ENCODE data around the gene AKIRIN1. TPM values are rescaled to one million over a fixed set of nuclear protein-coding genes. Genes with fewer than 3 reads are reported as not detected.
"Not testable (repeated sequence)": the region's sequence is repeated elsewhere in the genome, so short reads cannot be mapped to it uniquely, and the experiment has no call there.

AKIRIN1 gene
- total RNA-seq, 2 donors from 2014 or later, result 44.8 to 46.4 TPM

DNA sequence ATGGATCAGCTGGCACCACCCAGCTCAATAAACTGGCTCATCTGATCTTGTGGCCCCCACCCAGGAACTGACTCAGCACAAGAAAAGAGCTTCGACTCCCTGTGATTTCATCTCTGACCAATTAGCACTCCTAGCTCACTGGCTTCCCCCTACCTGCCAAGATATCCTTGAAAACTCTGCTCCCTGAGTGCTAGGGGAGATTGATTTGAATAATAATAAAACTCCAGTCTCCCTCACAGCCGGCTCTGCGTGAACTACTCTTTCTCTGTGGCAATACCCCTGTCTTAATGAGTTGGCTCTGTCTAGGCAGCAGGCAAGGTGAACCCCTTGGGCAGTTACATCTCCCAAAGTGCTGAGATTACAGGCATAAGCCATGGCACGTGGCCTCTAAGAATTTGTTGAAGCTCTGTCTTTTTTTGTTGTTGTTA, 37.6 kb upstream of the AKIRIN1 start:
- DNase-seq (ENCODE audit: low spot score), result no peak
- Histone ChIP-seq H3K36me3 (no peaks in the 10 kb centered on the region), H3K4me3 (no peak overlapping the region), H3K27ac (no peak overlapping the region), H3K9me3 (no peaks in the 10 kb centered on the region), H3K4me1 (no peaks in the 10 kb centered on the region), H3K27me3 (no peaks in the 10 kb centered on the region)
- TF ChIP-seq, protein P1, sequence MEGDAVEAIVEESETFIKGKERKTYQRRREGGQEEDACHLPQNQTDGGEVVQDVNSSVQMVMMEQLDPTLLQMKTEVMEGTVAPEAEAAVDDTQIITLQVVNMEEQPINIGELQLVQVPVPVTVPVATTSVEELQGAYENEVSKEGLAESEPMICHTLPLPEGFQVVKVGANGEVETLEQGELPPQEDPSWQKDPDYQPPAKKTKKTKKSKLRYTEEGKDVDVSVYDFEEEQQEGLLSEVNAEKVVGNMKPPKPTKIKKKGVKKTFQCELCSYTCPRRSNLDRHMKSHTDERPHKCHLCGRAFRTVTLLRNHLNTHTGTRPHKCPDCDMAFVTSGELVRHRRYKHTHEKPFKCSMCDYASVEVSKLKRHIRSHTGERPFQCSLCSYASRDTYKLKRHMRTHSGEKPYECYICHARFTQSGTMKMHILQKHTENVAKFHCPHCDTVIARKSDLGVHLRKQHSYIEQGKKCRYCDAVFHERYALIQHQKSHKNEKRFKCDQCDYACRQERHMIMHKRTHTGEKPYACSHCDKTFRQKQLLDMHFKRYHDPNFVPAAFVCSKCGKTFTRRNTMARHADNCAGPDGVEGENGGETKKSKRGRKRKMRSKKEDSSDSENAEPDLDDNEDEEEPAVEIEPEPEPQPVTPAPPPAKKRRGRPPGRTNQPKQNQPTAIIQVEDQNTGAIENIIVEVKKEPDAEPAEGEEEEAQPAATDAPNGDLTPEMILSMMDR (IDR thresholded peaks at IDR 0.05), result no peak

DNA sequence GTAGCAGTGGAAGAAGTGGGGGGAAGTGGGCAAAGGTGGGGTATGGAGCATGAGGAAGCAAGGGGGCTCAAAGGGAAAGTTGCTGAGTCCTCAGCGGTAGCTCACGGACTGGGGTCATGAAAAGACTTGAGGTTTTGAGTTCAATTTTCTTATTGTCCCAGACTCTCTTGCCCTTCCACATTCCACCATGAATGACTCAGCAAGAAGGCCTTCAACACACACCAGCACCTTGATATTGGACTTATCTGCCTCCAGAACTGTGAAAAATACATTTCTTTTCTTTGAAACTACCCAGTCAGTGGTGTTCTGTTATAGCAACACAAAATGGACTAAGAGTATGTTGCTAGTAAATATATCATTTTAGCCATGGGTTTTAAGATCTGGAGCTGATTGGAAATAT, 32.1 kb upstream of the AKIRIN1 start:
- no peaks in the 10 kb centered on the region for H3K4me1 ChIP-seq
- H3K27ac ChIP-seq, result no peak overlapping the region
- H3K9me3 ChIP-seq, result no peaks in the 10 kb centered on the region
- TF ChIP-seq, protein P1 (IDR thresholded peaks at IDR 0.05), result no peak
- no peak overlapping the region for H3K4me3 ChIP-seq
- no peaks in the 10 kb centered on the region for H3K36me3 ChIP-seq
- DNase-seq (ENCODE audit: low spot score), result no peak
- no peaks in the 10 kb centered on the region for H3K27me3 ChIP-seq

DNA sequence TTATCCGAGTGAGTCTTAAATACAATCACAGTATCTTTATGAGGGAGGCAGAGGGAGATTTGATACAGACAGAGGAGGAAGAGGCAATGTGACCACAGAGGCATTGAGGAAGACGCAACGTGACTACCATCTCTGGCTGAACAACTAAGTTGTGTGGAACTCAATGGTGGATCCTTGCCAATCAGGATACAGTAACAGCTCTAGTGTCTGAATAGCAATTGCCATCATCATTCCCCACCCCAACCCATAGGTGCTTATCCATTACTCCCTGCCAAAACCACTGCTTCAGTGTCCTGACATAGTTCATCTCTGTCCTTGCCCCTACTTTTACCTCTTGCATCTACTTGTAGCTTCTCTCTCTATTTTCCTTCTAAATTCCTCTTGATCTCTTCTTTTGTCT, 29.0 kb upstream of the AKIRIN1 start:
- no peak overlapping the region for H3K27ac ChIP-seq

DNA sequence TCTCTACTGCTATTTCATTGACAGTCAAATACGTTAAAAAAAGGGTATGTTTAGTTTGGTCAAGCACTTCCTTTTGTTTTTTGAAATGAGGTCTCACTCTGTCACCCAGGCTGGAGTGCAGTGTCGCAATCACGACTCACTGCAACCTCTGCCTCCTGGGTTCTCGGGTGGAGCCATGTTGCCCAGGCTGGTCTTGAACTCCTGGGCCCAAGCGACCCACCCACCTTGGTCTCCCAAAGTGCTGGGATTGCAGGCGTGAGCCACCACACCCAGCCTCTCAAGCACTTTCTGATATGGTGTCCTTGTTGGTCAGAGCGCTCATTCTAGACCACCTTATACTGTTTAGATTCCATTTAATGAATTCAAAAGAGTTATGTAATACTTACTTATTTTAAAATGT, 28.5 kb upstream of the AKIRIN1 start:
- no peaks in the 10 kb centered on the region for H3K9me3 ChIP-seq
- no peak overlapping the region for H3K27ac ChIP-seq
- no peak overlapping the region for H3K4me3 ChIP-seq
- H3K27me3 ChIP-seq, result no peaks in the 10 kb centered on the region
- TF ChIP-seq, protein P1 (IDR thresholded peaks at IDR 0.05), result no peak
- no peaks in the 10 kb centered on the region for H3K36me3 ChIP-seq
- DNase-seq (ENCODE audit: low spot score), result no peak
- no peaks in the 10 kb centered on the region for H3K4me1 ChIP-seq

More for the DNA sequence above, 29.0 kb upstream of the AKIRIN1 start:
- no peak for DNase-seq (ENCODE audit: low spot score)
- H3K4me1 ChIP-seq, result no peaks in the 10 kb centered on the region
- H3K9me3 ChIP-seq, result no peaks in the 10 kb centered on the region
- no peaks in the 10 kb centered on the region for H3K27me3 ChIP-seq
- TF ChIP-seq, protein P1 (IDR thresholded peaks at IDR 0.05), result no peak
- H3K4me3 ChIP-seq, result no peak overlapping the region
- no peaks in the 10 kb centered on the region for H3K36me3 ChIP-seq

DNA sequence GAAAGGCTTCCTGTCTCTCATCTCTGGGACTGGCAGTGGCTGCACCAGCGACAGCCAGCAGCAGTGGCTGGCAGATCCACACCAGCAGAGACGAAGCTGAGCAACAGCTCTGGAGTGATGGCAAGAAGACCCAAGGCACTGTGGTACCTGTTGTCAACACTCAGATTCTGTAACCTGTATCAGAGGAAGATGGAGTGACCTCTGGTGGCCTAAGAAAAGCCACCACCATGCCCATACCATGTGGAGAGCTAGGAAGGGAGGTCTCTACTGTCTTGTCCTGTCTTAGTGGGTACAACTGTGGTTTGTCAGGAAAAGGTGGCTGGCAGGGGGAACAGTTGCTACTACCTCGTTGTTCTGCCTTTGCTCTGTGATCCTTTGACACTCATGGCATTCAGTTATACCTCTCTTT, 26.9 kb upstream of the AKIRIN1 start:
- no peaks in the 10 kb centered on the region for H3K27me3 ChIP-seq
- TF ChIP-seq, protein P1 (IDR thresholded peaks at IDR 0.05), result peak in 1 of 2 donors; percentile 14
- no peaks in the 10 kb centered on the region for H3K36me3 ChIP-seq
- DNase-seq (ENCODE audit: low spot score), result no peak
- no peaks in the 10 kb centered on the region for H3K4me1 ChIP-seq
- H3K9me3 ChIP-seq, result no peaks in the 10 kb centered on the region
- no peak overlapping the region for H3K4me3 ChIP-seq
- no peak overlapping the region for H3K27ac ChIP-seq

DNA sequence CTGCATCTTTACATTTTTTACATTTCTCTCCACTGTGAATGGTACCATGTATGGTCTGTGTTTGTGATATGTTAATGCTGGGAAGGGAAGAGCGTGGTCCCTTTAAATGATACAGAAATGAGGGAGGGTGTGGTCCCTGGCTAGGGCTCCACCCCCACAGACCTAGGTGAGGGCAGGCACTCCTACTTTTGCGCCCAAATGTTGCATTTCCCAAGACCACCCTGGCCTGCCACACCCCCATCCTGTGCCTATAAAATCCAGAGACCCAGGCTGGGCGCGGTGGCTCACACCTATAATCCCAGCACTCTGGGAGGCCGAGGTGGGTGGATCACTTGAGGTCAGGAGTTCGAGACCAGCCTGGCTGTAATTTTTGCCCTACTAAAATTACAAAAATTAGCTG, 17.9 kb upstream of the AKIRIN1 start:
- H3K36me3 ChIP-seq; DNase-seq (ENCODE audit: low spot score); H3K4me1 ChIP-seq; H3K9me3 ChIP-seq; H3K27ac ChIP-seq; H3K4me3 ChIP-seq; H3K27me3 ChIP-seq: not testable (repeated sequence)
